NCI-H526 treated with DMSO at 0.1 percent for 48 hours (cell line): ENCODE data around the gene RHBDD1.
"Not testable (repeated sequence)": the region's sequence is repeated elsewhere in the genome, so short reads cannot be mapped to it uniquely, and the experiment has no call there.

ENCODE experiments used
- DNase-seq: peaks from one replicate; lab custom pipeline; 2025; lab: John Stamatoyannopoulos, UW

Gene RHBDD1

GRCh38 chr2:226799976-226800940 lies 35.6 kb upstream of the RHBDD1 start:
- no peak for DNase-seq

- peak; percentile 71 for DNase-seq
Observed at GRCh38 chr2:226800941-226801784, 34.7 kb upstream of the RHBDD1 start.

- peak; percentile 46 for DNase-seq
Observed at GRCh38 chr2:226802573-226802972, 33.3 kb upstream of the RHBDD1 start.

- DNase-seq, result no peak
Observed at GRCh38 chr2:226803410-226803809, 32.4 kb upstream of the RHBDD1 start.

GRCh38 chr2:226813148-226813701 lies 22.6 kb upstream of the RHBDD1 start:
- no peak for DNase-seq

GRCh38 chr2:226818930-226819329 lies 16.9 kb upstream of the RHBDD1 start:
- DNase-seq, result no peak

GRCh38 chr2:226825056-226825455 lies 10.8 kb upstream of the RHBDD1 start:
- DNase-seq, result no peak

GRCh38 chr2:226828191-226828590 lies 7.7 kb upstream of the RHBDD1 start:
- peak; percentile 51 for DNase-seq

GRCh38 chr2:226829721-226830631 lies 5.9 kb upstream of the RHBDD1 start:
- DNase-seq, result no peak

GRCh38 chr2:226831266-226831665 lies 4.6 kb upstream of the RHBDD1 start:
- DNase-seq, result no peak

GRCh38 chr2:226832061-226832460 lies 3.8 kb upstream of the RHBDD1 start:
- DNase-seq, result no peak

GRCh38 chr2:226834880-226835279 lies 974 bp upstream of the RHBDD1 start:
- not testable (repeated sequence) for DNase-seq

- no peak for DNase-seq
Observed at GRCh38 chr2:226835420-226835795, 446 bp upstream of the RHBDD1 start.

GRCh38 chr2:226836548-226836885 lies 663 bp downstream of the RHBDD1 start:
- no peak for DNase-seq

- no peak for DNase-seq
Observed at GRCh38 chr2:226837334-226837733, 1.5 kb downstream of the RHBDD1 start.

GRCh38 chr2:226837787-226838603 lies 2.1 kb downstream of the RHBDD1 start:
- no peak for DNase-seq

- no peak for DNase-seq
Observed at GRCh38 chr2:226838722-226839121, 2.9 kb downstream of the RHBDD1 start.

- DNase-seq, result no peak
Observed at GRCh38 chr2:226839161-226839560, 3.3 kb downstream of the RHBDD1 start.

- no peak for DNase-seq
Observed at GRCh38 chr2:226839951-226840350, 4.1 kb downstream of the RHBDD1 start.

GRCh38 chr2:226843001-226843400 lies 7.1 kb downstream of the RHBDD1 start:
- not testable (repeated sequence) for DNase-seq
